ENCODE measurements around the gene ELP4.

The ELP4 gene

GRCh38 chr11:31509429-31510345 lies at the start of gene ELP4, which contains the start of gene IMMP1L (continued):
- TF ChIP-seq ZNF280D (tag by site-specific recombination; IDR thresholded peaks at IDR 0.05) (no peak), SCRT2 (tag by site-specific recombination; IDR thresholded peaks at IDR 0.05) (peak; percentile 71), ZSCAN5A (tag by site-specific recombination; IDR thresholded peaks at IDR 0.05) (no peak), ZNF157 (tag by site-specific recombination; IDR thresholded peaks at IDR 0.05) (no peak), GFI1B (tag by site-specific recombination; IDR thresholded peaks at IDR 0.05) (no peak), ZNF776 (tag by site-specific recombination; IDR thresholded peaks at IDR 0.05; ENCODE audit: borderline replicate concordance) (no peak), ZEB2 (tag by site-specific recombination; IDR thresholded peaks at IDR 0.05) (peak; percentile 89), ZBTB26 (tag by site-specific recombination; optimal IDR thresholded peaks at IDR 0.05) (peak; percentile 36), ZNF248 (tag by site-specific recombination; IDR thresholded peaks at IDR 0.05) (no peak), BCL11B (tag by site-specific recombination; IDR thresholded peaks at IDR 0.05; ENCODE audit: low read depth) (no peak), ZNF677 (tag by site-specific recombination; IDR thresholded peaks at IDR 0.05) (no peak), ZNF510 (tag by site-specific recombination; IDR thresholded peaks at IDR 0.05; ENCODE audit: insufficient replicate concordance) (no peak), ZSCAN18 (tag by site-specific recombination; IDR thresholded peaks at IDR 0.05) (no peak), ZNF10 (tag by site-specific recombination; IDR thresholded peaks at IDR 0.05) (no peak), ZSCAN4 (tag by site-specific recombination; IDR thresholded peaks at IDR 0.05) (no peak), ZNF16 (tag by site-specific recombination; IDR thresholded peaks at IDR 0.05; ENCODE audit: low read depth) (no peak), WT1 (tag by site-specific recombination; IDR thresholded peaks at IDR 0.05) (no peak), ZNF514 (tag by site-specific recombination; IDR thresholded peaks at IDR 0.05) (no peak), ATF2 (tag by site-specific recombination; IDR thresholded peaks at IDR 0.05; ENCODE audit: low read depth) (no peak), ZNF239 (tag by site-specific recombination; IDR thresholded peaks at IDR 0.05) (no peak), ZBTB8A (tag by site-specific recombination; IDR thresholded peaks at IDR 0.05) (peak; percentile 68; the same call in 1 of the 2 replicates), ELK4 (IDR thresholded peaks at IDR 0.05; ENCODE audit: borderline replicate concordance, low read depth, low read length) (no peak), HIC1 (tag by site-specific recombination; IDR thresholded peaks at IDR 0.05) (no peak), ZNF23 (tag by site-specific recombination; IDR thresholded peaks at IDR 0.05; ENCODE audit: borderline replicate concordance) (no peak), ZNF473 (tag by site-specific recombination; IDR thresholded peaks at IDR 0.05) (no peak)

Measured in HEK293 (cell line).